K562 treated with DMSO at 1 percent for 48 hours (cell line): ENCODE results near the gene SYPL1. TPM values are rescaled to one million over a fixed set of nuclear protein-coding genes. Genes with fewer than 3 reads are reported as not detected.

Experiments
- total RNA-seq: library from RNA; unstranded; fragments of 300-600 nt; gene quantifications from 2 replicates; pipeline ENCODE4 v1.2.3, GENCODE V29; 2022; ENCODE audit warnings: low replicate concordance; ENCODE audit errors: extremely low read depth

SYPL1 gene
- total RNA-seq: not detected in 2 replicates

GRCh38 chr7:106112118-106112971, at the start of gene SYPL1:
TSS of gene SYPL1 (minus strand) at chr7:106112312. CDS start at chr7:106112208, 104 bp downstream.

Other genes with a start within 250 kb of the SYPL1 start
- gene ATXN7L1, start 235.7 kb downstream of the SYPL1 start, total RNA-seq: not detected in 2 replicates
- not detected in 2 replicates for gene CDHR3, start 149.0 kb downstream of the SYPL1 start, total RNA-seq
- not detected in 2 replicates for gene NAMPT, start 172.7 kb upstream of the SYPL1 start, total RNA-seq